LHCN-M2 (cell line): ENCODE results near the gene NEU1. TPM values are rescaled to one million over a fixed set of nuclear protein-coding genes. Genes with fewer than 3 reads are reported as not detected.
"Not testable (repeated sequence)": the region's sequence is repeated elsewhere in the genome, so short reads cannot be mapped to it uniquely, and the experiment has no call there.

Experiments used
- DNase-seq: peaks from one replicate; pipeline ENCODE4 v3.0.0-alpha.2; 2012; ENCODE audit warnings: low read depth
- polyA plus RNA-seq: library from polyadenylated mRNA; unstranded; fragments of >200 nt; gene quantifications from one replicate; pipeline ENCODE4 v1.2.1, GENCODE V29; 2012; ENCODE audit warnings: missing spikeins
- total RNA-seq: library from RNA; depleted of rRNA; stranded (reverse); fragments of >200 nt; gene quantifications from 2 replicates; pipeline ENCODE4 v1.2.3, GENCODE V29; 2014; rRNA removed

The NEU1 gene
- total RNA-seq: 43.9 and 57.2 TPM in 2 replicates
- polyA plus RNA-seq: 42.5 TPM

- peak; percentile 100 for DNase-seq
Observed at GRCh38 chr6:31862344-31863235, at the start of gene NEU1. TSS of gene NEU1 (minus strand) at chr6:31862821. CDS start at chr6:31862776, 45 bp downstream.

- no peak for DNase-seq
Observed at GRCh38 chr6:31911826-31912585, 49.4 kb upstream of the NEU1 start.

DNA sequence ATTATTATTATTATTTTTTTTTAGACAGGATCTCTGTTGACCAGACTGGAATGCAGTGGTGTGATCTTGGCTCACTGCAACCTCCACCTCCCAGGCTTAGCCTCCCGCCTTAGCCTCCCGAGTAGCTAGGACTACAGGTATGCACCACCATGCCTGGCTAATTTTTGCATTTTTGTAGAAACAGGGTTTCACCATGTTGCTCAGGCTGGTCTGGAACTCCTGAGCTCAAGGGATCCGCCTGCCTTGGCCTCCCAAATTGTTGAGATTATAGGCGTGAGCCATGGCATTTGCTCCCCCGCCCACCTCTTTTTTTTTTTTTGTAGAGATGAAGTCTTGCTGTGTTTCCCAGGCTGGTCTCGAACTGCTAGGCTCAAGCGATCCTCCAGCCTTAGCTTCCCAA lies 46.7 kb upstream of the NEU1 start:
- not testable (repeated sequence) for DNase-seq

GRCh38 chr6:31908791-31909190 lies 46.2 kb upstream of the NEU1 start:
- DNase-seq: peak; percentile 70

DNA sequence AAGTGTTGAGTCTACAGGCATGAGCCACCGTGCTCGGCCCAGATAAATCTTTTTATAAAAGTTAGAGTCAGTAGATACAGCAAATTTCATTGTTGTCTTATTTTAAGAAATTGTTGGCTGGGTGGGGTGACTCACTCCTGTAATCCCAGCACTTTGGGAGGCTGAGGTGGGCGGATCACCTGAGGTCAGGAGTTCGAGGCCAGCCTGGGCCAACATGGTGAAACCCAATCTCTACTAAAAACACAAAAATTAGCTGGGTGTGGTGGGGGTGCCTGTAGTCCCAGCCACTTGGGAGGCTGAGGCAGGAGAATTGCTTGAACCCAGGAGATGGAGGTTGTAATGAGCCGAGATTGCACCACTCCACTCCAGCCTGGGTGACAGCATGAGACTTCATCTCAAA lies 45.6 kb upstream of the NEU1 start:
- DNase-seq: not testable (repeated sequence)

DNA sequence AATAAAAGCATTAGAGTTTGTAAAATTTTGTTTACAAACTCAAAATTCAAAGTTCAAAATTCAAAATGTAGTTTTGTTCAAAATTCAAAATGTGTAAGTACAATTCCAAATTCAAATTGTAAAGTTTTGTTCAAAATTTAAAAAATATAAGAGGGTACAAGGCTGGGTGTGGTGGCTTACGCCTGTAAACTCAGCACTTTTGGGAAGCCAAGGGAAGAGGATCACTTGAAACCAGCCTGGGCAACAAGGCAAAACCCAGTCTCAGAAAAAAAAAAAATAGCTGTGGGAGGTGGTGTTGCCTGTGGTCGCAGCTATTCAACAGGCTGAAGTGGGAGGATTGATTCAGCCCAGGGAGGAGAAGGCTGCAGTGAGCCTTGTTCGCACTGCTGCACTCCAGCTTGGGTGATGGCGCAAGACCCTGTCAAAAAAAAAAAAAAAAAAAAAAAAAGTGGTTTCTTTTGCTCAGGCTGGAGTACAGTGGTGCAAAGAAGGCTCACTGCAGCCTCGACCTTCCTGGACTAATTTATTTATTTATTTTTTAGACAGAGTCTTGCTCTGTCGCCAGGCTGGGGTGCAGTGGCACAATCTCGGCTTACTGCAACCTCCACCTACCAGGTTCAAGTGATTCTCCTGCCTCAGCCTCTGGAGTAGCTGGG lies 44.7 kb upstream of the NEU1 start:
- DNase-seq: peak; percentile 70

GRCh38 chr6:31906727-31907126 lies 44.1 kb upstream of the NEU1 start:
- not testable (repeated sequence) for DNase-seq

GRCh38 chr6:31906122-31906521 lies 43.5 kb upstream of the NEU1 start:
- no peak for DNase-seq

DNA sequence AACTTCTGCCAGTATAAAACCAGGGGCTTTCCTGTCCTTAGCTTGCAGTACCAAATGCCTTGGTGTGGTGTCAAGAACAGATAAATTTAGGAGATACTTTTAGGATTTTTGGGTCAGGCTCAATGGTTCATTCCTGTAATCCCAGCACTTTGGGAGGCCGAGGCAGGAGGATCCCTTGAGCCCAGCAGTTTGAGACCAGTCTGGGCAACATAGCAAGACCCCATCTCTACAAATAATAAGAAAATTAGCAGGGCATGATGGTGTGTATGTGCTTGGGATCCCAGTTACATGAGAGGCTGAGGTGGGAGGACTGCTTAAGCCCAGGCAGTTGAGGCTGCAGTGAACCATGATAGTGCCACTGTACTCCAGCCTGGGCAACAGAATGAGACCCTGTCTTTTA lies 42.4 kb upstream of the NEU1 start:
- no peak for DNase-seq

GRCh38 chr6:31903957-31904356 lies 41.3 kb upstream of the NEU1 start:
- DNase-seq: no peak

DNA sequence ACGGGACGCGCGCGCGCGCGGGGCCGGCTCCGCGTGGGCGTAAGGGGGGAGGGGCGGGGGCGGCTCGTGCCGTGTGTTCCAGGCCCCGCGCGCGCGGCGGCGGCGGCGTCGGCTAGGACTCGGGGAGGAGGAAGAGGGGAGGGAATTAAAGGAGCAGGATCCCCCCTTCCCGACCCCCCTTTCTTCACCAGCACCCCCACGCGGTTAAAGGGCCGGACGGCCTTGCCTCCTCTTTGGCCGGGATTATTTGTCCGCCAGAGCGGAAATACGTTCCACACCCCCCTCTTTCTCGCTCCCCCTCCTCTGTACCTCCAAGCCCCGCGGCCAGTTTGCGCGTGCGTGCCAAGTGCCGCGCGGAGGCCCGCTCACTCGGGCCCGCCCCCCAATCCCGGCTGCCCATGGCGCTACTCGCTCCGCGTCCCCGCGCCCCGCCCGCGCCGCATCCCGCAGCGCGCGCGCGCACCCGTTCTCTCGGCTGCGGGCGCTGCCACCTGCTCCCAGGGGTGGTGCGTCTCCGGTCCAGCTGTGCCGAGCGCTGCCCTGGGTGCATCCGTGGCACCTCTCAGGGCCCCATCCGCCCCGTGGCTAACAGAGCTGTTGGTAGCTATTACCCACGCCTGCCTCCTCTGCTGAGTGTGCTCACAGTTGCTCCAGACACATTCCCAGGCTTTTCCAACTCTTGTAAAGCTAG lies 39.5 kb upstream of the NEU1 start, which contains the start of gene ZBTB12:
Gene ZBTB12 (minus strand): TSS at position 134 of the 691 bp plus-strand sequence. CDS start 781 bp downstream, outside the sequence.
- peak; percentile 93 for DNase-seq

GRCh38 chr6:31901415-31901952 lies 38.9 kb upstream of the NEU1 start:
- peak; percentile 47 for DNase-seq

DNA sequence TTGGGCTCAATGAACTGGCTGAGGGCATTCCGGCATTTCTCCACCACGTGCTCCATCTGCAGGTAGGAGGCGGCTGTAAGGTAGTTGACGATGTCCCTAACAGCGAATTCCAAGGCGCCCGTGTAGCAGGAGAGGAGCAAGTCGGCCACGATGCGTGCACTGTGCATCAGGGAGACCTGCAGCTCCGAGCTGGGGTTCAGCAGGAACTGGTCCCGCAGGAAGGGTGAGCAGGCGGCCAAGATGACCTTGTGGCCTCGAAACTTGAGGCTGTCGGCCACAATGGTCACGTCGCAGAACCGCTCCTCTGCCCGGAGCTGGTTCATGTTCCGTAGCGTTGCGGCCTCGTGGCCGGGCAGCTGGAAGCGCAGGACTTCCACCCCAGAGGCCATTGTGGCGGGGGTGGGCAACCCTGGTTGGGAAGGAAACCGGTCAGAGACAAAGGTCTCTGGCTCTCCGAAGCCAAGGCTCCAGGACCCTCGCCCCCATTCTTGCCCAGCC lies 38.3 kb upstream of the NEU1 start:
- no peak for DNase-seq

DNA sequence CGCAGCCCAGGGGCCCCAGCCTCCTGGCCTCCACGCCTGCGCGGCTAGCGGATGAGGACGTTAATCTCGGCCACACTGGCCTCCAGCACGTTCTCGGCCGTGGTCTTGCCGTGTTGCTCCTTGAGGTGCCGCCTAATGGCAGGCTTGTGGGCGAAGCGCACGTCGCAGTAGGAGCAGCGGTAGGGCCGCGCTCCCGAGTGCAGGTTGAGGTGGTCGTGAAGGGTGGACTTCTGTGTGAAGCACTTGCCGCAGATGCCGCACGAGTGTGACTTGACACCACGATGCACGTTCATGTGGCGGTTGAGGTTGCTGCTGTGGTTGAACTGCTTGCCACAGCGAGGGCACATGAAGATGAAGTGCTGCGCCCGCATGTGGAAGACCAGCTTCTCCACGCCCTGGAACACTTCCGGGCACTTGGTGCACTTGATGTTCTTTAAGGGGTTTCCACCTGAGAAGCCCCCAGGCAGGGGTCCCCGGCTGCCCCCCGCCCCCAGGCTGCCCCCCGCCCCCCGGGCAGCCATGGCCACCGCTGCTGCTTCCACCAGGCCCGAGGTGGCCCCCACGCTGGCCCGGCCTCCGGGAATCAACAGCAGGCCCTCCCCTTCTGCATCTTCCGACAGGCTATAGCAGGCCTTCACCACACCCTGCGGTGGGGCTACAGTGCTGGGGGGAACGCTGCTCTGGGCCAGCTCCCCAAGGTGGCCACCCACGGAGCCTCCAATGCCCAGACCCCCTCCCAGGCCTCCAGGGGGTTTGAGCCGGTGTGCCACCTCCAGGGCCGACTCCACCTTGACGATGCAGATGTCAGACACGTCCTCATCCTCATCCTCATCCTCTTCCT lies 37.5 kb upstream of the NEU1 start:
- DNase-seq: no peak

GRCh38 chr6:31899215-31899614 lies 36.6 kb upstream of the NEU1 start:
- DNase-seq: no peak

GRCh38 chr6:31898383-31899011 lies 35.9 kb upstream of the NEU1 start:
- DNase-seq: peak; percentile 27

DNA sequence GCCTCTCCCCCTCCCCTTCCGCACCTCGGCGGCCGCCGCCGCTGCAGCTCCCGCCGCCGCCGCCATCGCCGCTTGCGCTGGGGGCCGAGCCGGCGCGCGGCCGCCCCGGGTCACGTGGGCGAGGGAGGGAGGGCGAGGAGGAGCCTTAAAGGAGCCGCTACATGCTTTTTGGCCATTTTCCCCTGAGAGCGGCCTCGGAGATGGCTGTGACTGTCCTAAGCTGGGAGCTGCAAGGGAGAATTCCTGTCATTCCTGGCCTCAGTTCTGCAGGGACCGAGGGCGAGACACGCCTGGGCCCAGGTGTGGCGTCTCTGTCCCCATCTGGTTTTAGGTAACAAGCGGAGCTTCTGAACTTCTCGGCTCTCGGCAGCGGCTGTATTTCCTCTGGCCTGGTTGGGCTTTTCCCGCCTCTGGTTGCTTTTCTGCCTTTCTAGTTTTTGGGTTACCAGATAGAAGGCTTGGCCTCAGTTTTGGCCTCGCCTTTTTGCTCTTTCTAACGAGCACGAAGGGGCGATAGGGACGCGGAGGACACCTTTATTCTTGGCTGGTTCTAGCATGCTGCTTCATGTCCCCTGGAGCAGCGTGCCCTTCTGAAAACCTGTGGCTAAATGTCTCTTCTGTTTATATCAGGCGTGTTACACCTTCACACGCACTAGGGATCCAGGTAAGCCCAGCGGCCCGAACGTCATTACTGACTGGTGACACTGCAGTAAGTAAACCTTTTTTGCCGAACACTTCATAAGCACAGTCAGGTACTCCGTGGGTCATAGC lies 35.2 kb upstream of the NEU1 start, which contains the start of gene EHMT2:
Gene EHMT2 (minus strand): TSS at position 87 of the 771 bp plus-strand sequence. CDS start 21 bp downstream, at position 66.
- DNase-seq: peak; percentile 77

DNA sequence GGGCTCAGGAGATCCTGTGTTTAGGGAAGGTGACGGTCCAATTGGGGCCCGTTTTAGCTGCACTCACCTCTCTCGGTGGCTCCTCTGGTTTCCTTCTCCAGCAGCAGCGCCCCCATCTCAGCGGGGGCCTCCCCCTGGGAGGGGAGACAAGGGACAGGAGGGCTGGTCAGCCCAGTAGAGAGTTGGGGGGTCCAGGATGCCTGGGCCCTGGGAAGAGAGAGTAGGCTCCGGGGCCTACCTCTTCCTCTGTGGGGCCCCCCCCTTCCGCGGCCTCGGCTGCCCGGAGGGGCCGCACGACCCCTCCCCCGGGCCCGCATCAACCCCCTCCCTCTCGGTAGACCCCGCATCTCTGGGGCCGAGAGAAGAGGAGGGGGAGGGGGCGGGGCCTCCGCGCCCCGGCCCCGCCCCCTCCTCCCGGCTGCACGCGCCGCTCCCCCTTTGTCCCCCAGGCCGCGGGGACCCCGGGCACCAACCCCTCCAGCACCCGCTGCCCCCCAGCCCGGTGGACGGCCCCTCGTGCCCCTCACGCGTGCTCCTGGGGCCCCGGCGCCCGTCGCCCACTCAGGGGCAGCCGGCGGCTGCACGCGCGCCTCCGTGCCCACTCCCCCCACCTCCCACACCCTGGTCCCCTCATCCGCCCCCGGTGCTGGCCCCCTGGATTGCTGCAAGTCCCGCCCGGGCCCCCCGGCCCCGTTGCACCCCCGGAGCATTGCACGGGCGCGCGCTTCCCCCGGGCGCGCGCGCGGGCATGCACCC lies 34.4 kb upstream of the NEU1 start:
- no peak for DNase-seq
